Parathyroid adenoma (tissue), 2 donors: ENCODE results near the gene PDIA6.

ENCODE experiments used
- H2AFZ ChIP-seq: fragments of 300-600 bp; sonication (generic); one replicate; pipeline ENCODE4 v1.7.0; 2017; ENCODE audit warnings: antibody characterized with exemption, mild to moderate bottlenecking
- H3K27ac ChIP-seq: fragments of 300-600 bp; sonication (generic); one replicate; pipeline ENCODE4 v1.7.0; 2017
- H3K27me3 ChIP-seq: fragments of 300-600 bp; sonication (generic); one replicate; pipeline ENCODE4 v1.7.0; 2017; ENCODE audit warnings: low read length; ENCODE audit not compliant: control insufficient read depth, insufficient read depth
- H3K36me3 ChIP-seq: fragments of 300-600 bp; sonication (generic); one replicate; pipeline ENCODE4 v1.7.0; 2017; ENCODE audit warnings: low read length; ENCODE audit not compliant: control insufficient read depth, insufficient read depth
- H3K4me1 ChIP-seq: fragments of 300-600 bp; sonication (generic); one replicate; pipeline ENCODE4 v1.7.0; 2017; ENCODE audit warnings: control low read depth
- H3K4me2 ChIP-seq: fragments of 300-600 bp; sonication (generic); one replicate; pipeline ENCODE4 v1.7.0; 2017; ENCODE audit warnings: low read length
- H3K4me3 ChIP-seq: fragments of 300-600 bp; sonication (generic); one replicate; pipeline ENCODE4 v1.7.0; 2017; ENCODE audit warnings: low read depth, low read length
- H3K79me2 ChIP-seq: fragments of 300-600 bp; sonication (generic); one replicate; pipeline ENCODE4 v1.7.0; 2017; ENCODE audit warnings: control low read depth
- H3K9ac ChIP-seq: fragments of 300-600 bp; sonication (generic); one replicate; pipeline ENCODE4 v1.7.0; 2017; ENCODE audit warnings: mild to moderate bottlenecking
- H3K9me3 ChIP-seq: fragments of 300-600 bp; sonication (generic); one replicate; pipeline ENCODE4 v1.7.0; 2017; ENCODE audit warnings: low read length; ENCODE audit not compliant: control insufficient read depth
- TF ChIP-seq, protein P1 (sequence below): fragments of 300-600 bp; sonication (generic); IDR thresholded peaks from one replicate; pipeline ENCODE4 v1.7.0; 2017; ENCODE audit warnings: antibody characterized with exemption, mild to moderate bottlenecking
- donor health status: primary hyperparathyroidism.

The PDIA6 gene

DNA sequence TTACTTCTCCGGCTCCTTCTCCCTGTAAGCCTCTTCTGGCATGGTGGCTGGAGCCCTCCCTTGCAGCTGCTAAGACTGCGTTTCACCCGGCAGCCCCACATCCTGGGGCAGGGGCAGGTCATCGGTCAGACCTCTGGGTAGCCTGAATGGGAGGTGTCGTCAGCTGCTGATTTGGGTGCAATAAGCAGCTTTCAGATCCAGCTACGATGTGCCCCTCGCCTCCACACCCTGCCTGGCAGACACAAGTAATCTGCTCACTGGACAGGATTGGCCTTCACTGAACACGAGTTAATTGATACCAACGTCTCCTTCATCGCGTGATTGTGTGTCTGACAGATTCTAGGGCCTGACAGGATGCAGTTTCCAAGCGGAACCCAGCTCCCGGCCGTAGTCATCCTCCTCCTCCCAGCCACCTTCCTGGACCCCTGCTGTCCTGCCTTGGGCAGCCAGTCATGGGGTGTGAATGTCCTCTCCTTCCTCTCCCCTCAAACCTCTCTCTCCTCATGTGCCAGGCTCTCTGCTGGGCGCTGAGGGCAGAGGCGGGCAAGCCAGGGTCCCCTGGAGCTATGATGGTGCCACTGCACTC, 18.9 kb upstream of the PDIA6 start:
- Histone ChIP-seq H2AFZ (no peak overlapping the region), H3K4me3 (no peak overlapping the region), H3K36me3 (no peaks in the 10 kb centered on the region), H3K27me3 (no peaks in the 10 kb centered on the region), H3K79me2 (no peaks in the 10 kb centered on the region), H3K9me3 (no peaks in the 10 kb centered on the region), H3K9ac (no peak overlapping the region), H3K27ac (no peak overlapping the region), H3K4me2 (no peak overlapping the region), H3K4me1 (no peaks in the 10 kb centered on the region)
- TF ChIP-seq, protein P1, sequence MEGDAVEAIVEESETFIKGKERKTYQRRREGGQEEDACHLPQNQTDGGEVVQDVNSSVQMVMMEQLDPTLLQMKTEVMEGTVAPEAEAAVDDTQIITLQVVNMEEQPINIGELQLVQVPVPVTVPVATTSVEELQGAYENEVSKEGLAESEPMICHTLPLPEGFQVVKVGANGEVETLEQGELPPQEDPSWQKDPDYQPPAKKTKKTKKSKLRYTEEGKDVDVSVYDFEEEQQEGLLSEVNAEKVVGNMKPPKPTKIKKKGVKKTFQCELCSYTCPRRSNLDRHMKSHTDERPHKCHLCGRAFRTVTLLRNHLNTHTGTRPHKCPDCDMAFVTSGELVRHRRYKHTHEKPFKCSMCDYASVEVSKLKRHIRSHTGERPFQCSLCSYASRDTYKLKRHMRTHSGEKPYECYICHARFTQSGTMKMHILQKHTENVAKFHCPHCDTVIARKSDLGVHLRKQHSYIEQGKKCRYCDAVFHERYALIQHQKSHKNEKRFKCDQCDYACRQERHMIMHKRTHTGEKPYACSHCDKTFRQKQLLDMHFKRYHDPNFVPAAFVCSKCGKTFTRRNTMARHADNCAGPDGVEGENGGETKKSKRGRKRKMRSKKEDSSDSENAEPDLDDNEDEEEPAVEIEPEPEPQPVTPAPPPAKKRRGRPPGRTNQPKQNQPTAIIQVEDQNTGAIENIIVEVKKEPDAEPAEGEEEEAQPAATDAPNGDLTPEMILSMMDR: no peak

DNA sequence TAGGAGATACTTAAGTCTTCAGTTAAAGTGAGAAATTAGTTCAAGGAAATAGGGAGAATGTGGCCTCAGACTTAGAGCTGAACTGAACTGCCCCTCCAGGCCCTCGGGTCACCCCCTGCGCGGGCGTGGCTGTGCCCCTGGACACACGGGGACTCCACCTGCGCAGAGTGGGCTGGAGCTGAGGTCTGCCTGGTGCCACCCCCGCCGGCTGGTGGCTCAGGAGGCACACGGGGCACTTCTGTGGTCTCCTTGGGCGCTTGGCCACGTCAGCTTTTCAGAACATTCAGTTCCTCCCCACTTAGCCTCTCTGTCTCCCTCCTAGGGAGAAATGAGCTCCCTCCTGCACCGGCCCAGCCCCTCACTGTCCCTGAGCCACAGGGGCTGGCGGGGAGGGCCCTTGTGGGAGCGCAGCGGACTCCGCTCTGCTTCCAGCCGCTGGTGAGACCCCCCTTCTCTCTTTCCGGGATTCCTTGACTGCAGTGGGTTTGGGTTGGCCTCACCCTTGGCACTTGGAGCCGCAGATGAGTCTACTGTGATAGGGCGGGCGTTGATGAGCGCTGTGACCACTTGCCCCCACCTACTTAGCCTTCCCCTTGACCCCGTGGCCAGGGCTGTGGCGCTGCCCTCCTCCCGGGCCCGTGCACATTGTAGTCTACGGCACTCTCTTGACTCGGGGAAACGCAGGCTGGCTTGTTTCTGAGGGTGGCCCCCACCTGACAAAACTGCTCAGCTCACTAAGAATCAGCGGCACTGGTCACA, 18.2 kb upstream of the PDIA6 start:
- H3K4me3 ChIP-seq: no peak overlapping the region
- no peaks in the 10 kb centered on the region for H3K9me3 ChIP-seq
- no peaks in the 10 kb centered on the region for H3K4me1 ChIP-seq
- H3K9ac ChIP-seq: no peak overlapping the region
- H2AFZ ChIP-seq: no peak overlapping the region
- TF ChIP-seq, protein P1: no peak
- no peaks in the 10 kb centered on the region for H3K36me3 ChIP-seq
- no peak overlapping the region for H3K27ac ChIP-seq
- H3K79me2 ChIP-seq: no peaks in the 10 kb centered on the region
- no peak overlapping the region for H3K4me2 ChIP-seq
- H3K27me3 ChIP-seq: no peaks in the 10 kb centered on the region

DNA sequence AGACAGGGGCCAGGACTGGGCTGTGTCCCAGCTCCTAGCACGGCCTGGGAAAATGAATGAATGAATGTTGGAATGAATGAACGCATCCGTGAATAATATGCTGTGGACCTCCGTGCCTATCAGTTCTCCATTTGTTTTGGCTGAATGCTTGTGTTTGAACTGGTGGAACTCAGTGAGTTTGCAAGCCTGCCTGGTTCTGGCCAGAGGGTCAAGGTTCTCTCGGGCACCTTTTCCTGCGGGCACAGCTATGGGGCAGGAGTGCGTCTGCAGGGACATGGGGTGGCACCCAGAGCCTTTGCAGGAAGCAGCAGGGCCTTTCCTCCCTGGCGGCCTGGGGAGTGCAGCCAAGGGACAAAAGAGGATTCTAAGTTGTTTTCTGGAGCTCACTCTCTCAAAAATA, 17.6 kb upstream of the PDIA6 start:
- Histone ChIP-seq H3K4me1 (no peaks in the 10 kb centered on the region), H3K27me3 (no peaks in the 10 kb centered on the region)

DNA sequence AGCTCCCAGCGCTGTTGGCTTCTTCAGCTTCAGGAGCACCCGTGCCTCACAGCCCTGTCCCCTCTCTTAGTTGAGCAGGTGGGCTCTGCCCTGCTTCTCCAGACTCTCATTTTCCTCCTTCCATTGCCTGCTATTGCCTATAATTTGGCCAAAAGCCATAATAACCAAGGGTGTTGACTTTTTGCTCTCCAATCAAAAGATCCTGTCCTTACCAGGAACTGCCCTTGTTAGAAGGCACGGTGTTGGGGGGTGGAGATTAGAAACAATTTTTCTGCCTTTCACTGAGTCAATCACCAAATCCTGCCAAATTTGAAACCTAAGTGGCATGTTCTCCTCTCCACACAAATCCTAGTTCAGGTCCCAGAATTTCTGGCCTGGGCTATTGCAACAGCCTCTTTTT, 16.7 kb upstream of the PDIA6 start:
- H3K79me2 ChIP-seq: no peaks in the 10 kb centered on the region
- no peak overlapping the region for H3K4me3 ChIP-seq
- no peaks in the 10 kb centered on the region for H3K36me3 ChIP-seq
- H2AFZ ChIP-seq: no peak overlapping the region
- no peaks in the 10 kb centered on the region for H3K9me3 ChIP-seq
- H3K9ac ChIP-seq: no peak overlapping the region
- H3K4me2 ChIP-seq: no peak overlapping the region
- no peak overlapping the region for H3K27ac ChIP-seq
- no peaks in the 10 kb centered on the region for H3K4me1 ChIP-seq
- H3K27me3 ChIP-seq: no peaks in the 10 kb centered on the region
- TF ChIP-seq, protein P1: no peak

More for the DNA sequence above, 17.6 kb upstream of the PDIA6 start:
- no peaks in the 10 kb centered on the region for H3K79me2 ChIP-seq
- H2AFZ ChIP-seq: no peak overlapping the region
- H3K27ac ChIP-seq: no peak overlapping the region
- no peaks in the 10 kb centered on the region for H3K36me3 ChIP-seq
- H3K9ac ChIP-seq: no peak overlapping the region
- TF ChIP-seq, protein P1: no peak
- H3K9me3 ChIP-seq: no peaks in the 10 kb centered on the region
- no peak overlapping the region for H3K4me2 ChIP-seq
- no peak overlapping the region for H3K4me3 ChIP-seq

DNA sequence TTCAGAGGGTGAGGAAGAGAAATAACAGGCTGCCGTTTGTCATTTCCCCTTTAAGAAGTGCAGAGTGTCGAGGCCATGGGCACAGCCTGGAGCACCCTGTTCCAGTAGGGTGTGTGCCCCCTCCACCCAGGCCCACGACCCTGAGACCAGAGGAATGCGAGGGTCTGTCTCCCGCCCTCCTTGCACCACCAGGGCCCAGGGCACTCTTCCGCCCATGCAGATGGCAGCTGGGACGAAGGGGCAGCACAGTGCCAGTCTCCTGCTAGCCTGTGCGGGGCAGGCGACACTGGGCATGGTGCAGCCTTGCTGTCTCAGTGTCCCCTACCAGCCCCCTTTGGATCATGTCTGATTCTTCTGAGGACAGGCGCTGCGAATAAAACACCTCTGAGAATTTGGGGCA, 15.8 kb upstream of the PDIA6 start:
- Histone ChIP-seq H3K27ac (no peak overlapping the region), H3K27me3 (no peaks in the 10 kb centered on the region)

More for the DNA sequence above, 15.8 kb upstream of the PDIA6 start:
- no peak overlapping the region for H2AFZ ChIP-seq
- TF ChIP-seq, protein P1: no peak
- no peaks in the 10 kb centered on the region for H3K36me3 ChIP-seq
- no peak overlapping the region for H3K4me2 ChIP-seq
- no peaks in the 10 kb centered on the region for H3K79me2 ChIP-seq
- no peaks in the 10 kb centered on the region for H3K9me3 ChIP-seq
- H3K4me3 ChIP-seq: no peak overlapping the region
- no peak overlapping the region for H3K9ac ChIP-seq
- no peaks in the 10 kb centered on the region for H3K4me1 ChIP-seq
